ENCODE data around the gene ZNF814.
"Not testable (repeated sequence)": the region's sequence is repeated elsewhere in the genome, so short reads cannot be mapped to it uniquely, and the experiment has no call there.

DNA sequence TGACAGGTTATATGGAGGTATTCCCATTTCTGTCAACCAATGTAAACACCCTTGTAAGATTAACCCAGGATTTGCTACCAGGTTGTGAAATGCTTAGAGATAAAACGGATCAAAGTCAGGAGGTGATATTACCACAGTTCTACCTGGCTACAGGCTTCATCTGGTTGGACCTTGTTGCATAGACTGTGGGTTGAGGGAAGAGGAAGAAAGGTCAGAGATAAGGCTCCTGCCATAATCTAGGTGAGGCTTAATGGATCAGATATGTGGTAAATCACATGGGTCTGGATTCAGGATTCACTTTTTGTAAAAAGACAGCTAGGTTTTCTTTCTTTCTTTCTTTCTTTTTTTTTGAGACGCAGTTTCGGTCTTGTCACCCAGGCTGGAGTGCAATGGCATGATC, 67.3 kb downstream of the ZNF814 start:
- TF ChIP-seq EZH2 (IDR thresholded peaks at IDR 0.05; ENCODE audit: insufficient read depth, low read length) = not testable (repeated sequence)
- TF ChIP-seq, protein P1, sequence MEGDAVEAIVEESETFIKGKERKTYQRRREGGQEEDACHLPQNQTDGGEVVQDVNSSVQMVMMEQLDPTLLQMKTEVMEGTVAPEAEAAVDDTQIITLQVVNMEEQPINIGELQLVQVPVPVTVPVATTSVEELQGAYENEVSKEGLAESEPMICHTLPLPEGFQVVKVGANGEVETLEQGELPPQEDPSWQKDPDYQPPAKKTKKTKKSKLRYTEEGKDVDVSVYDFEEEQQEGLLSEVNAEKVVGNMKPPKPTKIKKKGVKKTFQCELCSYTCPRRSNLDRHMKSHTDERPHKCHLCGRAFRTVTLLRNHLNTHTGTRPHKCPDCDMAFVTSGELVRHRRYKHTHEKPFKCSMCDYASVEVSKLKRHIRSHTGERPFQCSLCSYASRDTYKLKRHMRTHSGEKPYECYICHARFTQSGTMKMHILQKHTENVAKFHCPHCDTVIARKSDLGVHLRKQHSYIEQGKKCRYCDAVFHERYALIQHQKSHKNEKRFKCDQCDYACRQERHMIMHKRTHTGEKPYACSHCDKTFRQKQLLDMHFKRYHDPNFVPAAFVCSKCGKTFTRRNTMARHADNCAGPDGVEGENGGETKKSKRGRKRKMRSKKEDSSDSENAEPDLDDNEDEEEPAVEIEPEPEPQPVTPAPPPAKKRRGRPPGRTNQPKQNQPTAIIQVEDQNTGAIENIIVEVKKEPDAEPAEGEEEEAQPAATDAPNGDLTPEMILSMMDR (IDR thresholded peaks at IDR 0.05; ENCODE audit: insufficient read depth, low read depth, low read length) = not testable (repeated sequence)
